Activated B cell treated with CpG ODN at 0.5 μM for 24 hours (primary cell): ENCODE measurements around the gene ZNF444. TPM values are rescaled to one million over a fixed set of nuclear protein-coding genes. Genes with fewer than 3 reads are reported as not detected.

ENCODE experiments used
- ATAC-seq: fragments of 200-7000 bp; cut with Tn5 transposase; one replicate; pipeline ENCODE4 v1.10.0; 2021; ENCODE audit warnings: low read depth, mild to moderate bottlenecking, moderate library complexity
- CTCF ChIA-PET: fragments of 350-600 bp; sonication (Branson Sonifier 250); formaldehyde crosslinking; loops from one replicate; lab custom pipeline; 2021; ENCODE audit warnings: antibody characterized with exemption; lab: Charles Lee
- POLR2A ChIA-PET: fragments of 350-600 bp; sonication (Branson Sonifier 250); formaldehyde crosslinking; loops from one replicate; lab custom pipeline; 2021; ENCODE audit warnings: antibody characterized with exemption; lab: Charles Lee
- DNase-seq: peaks from one replicate; pipeline ENCODE4 v3.0.0; 2022
- H3K27ac Mint-ChIP-seq: one replicate; pipeline ENCODE4 v1.8.0; 2020; ENCODE audit warnings: mixed read lengths
- H3K27me3 Mint-ChIP-seq: one replicate; pipeline ENCODE4 v1.8.0; 2021; ENCODE audit warnings: mixed read lengths
- H3K36me3 Mint-ChIP-seq: one replicate; pipeline ENCODE4 v1.8.0; 2021; ENCODE audit warnings: low read depth, mixed read lengths
- H3K4me1 Mint-ChIP-seq: one replicate; pipeline ENCODE4 v1.8.0; 2021; ENCODE audit warnings: mixed read lengths
- H3K4me3 Mint-ChIP-seq: one replicate; pipeline ENCODE4 v1.8.0; 2020; ENCODE audit warnings: mild to moderate bottlenecking, mixed read lengths
- H3K9me3 Mint-ChIP-seq: one replicate; pipeline ENCODE4 v1.8.0; 2020; ENCODE audit warnings: mixed read lengths
- intact Hi-C: fragments of 100-400 bp; cut with micrococcal nuclease; formaldehyde crosslinking; loops from one replicate; pipeline ENCODE4 v1.15.1; 2024
- total RNA-seq: library from RNA; stranded (reverse); gene quantifications from 2 replicates; pipeline ENCODE4 v1.2.3, GENCODE V29; 2022
- TF ChIP-seq, protein P1 (sequence below): fragments of 200-600 bp; IDR thresholded peaks from one replicate; pipeline ENCODE4 v1.8.0; 2022; ENCODE audit warnings: antibody characterized with exemption, mild to moderate bottlenecking

ZNF444 gene
- total RNA-seq, 1 donor from 2014 or later = 32.1 TPM

DNA sequence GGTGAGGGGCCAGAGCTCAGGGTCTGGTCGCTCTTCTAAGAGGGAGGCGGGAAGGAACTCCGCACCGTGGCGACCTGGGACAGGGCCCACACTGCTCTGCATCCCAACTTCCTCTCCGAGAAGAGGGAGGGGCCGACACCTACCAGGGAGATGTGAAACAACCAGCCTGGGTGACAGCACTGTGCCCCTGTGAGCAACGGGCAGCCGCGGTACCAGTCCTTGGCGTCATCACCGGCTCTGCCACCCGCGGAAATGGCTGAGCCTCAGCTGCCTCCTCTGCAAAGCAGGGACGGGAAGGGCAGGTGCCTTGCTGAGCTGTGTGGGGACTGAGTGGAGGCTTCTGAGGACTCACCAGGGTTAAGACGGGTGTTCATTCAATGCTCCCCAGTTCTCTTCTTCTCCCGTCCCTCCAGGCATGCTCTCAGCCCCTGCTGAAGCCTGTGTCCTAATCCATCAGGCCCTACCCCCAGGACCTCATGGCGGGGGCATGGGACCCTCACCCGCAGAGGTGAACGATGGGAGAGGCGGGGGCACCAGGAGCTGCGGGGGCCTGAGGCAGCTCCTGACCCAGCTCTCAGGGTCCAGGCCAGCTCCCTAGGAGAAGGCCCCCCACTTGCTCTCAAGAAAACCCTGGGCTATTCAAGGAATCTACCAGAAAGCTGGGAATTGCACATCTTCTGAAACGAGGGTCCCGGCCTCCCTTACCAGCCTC, 29.3 kb upstream of the ZNF444 start:
- TF ChIP-seq, protein P1, sequence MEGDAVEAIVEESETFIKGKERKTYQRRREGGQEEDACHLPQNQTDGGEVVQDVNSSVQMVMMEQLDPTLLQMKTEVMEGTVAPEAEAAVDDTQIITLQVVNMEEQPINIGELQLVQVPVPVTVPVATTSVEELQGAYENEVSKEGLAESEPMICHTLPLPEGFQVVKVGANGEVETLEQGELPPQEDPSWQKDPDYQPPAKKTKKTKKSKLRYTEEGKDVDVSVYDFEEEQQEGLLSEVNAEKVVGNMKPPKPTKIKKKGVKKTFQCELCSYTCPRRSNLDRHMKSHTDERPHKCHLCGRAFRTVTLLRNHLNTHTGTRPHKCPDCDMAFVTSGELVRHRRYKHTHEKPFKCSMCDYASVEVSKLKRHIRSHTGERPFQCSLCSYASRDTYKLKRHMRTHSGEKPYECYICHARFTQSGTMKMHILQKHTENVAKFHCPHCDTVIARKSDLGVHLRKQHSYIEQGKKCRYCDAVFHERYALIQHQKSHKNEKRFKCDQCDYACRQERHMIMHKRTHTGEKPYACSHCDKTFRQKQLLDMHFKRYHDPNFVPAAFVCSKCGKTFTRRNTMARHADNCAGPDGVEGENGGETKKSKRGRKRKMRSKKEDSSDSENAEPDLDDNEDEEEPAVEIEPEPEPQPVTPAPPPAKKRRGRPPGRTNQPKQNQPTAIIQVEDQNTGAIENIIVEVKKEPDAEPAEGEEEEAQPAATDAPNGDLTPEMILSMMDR = no peak
- ChIA-PET POLR2A (interaction anchor here (0.6 to 4.0 kb wide), 4 partner anchors 9 to 1884 kb away, joined by 3 to 51 read pairs (median 4); partner anchors contain the start of gene ZNF787), CTCF (interaction anchor here (1.0 kb wide), 1 partner anchor 141 kb away, joined by 3 read pairs; no protein-coding TSS in a partner anchor)
- ATAC-seq (peak; percentile 96), DNase-seq (peak; percentile 61)
- Mint-ChIP-seq H3K4me3 (peak overlapping the region; percentile 77), H3K27me3 (no peaks in the 10 kb centered on the region), H3K36me3 (peaks cover 12% of the 10 kb centered on the region), H3K27ac (peak overlapping the region; percentile 84), H3K4me1 (peaks cover 83% of the 10 kb centered on the region), H3K9me3 (no peaks in the 10 kb centered on the region)
- intact Hi-C loops = loop anchor here (1.0 to 2.0 kb wide), 4 partner anchors 10 to 204 kb away; partner anchors contain the start of genes ZNF444 and ZNF787

DNA sequence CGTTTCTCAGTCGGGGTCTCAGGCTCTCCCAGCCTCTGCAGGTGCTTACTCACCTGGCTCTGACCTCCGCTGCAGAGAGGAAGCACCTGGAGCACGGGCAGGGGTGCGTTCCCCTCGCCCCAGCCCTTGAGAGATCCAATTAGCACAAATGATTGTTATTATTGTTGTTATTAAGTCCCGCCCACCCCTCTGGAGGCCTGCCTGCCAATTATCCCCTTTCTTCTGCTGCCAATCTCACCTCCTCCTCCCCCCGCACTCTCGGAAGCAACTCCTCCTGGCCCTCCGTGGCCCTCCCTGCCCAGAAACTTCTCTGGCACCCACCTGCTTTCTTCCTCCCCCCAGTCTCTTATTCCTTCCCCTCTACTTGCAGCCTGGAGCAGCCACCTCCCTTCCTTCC, 28.8 kb upstream of the ZNF444 start:
- ATAC-seq (no peak), DNase-seq (no peak)
- TF ChIP-seq, protein P1 = no peak
- intact Hi-C loops = no loop called here
- peaks cover 80% of the 10 kb centered on the region for H3K4me1 Mint-ChIP-seq
- H3K27me3 Mint-ChIP-seq = no peaks in the 10 kb centered on the region
- POLR2A ChIA-PET = interaction anchor here (0.6 to 4.0 kb wide), 4 partner anchors 8 to 1885 kb away, joined by 3 to 51 read pairs (median 4); partner anchors contain the start of gene ZNF787
- H3K36me3 Mint-ChIP-seq = peaks cover 9% of the 10 kb centered on the region
- CTCF ChIA-PET = interaction anchor here (1.0 kb wide), 1 partner anchor 141 kb away, joined by 3 read pairs; no protein-coding TSS in a partner anchor
- H3K4me3 Mint-ChIP-seq = peak overlapping the region; percentile 58
- H3K9me3 Mint-ChIP-seq = no peaks in the 10 kb centered on the region
- H3K27ac Mint-ChIP-seq = peak overlapping the region; percentile 84

DNA sequence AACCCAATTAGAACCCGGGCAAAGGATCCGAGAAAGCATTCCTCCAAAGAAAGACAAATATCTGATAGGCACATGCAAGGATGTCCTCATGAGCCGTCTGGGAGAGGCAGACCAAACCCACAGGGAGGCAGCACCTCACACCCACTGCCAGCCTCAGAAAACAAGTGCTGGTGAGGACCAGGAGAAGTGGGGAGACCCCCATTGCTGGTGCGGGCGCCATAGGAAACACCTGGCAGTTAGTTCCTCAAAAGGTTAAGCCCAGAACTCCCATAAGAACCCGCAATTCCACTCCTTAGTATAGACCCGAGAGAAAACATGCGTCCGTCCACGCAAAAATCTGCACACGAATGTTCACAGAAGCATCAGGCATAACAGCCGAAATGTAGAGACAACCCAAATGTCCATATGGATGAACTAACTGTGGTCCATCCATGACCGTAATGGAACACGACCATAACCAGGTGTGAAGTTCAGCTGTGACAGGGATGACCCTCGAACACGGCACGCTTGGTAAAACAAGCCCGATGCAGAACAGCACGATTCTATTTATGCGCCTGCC, 27.9 kb upstream of the ZNF444 start:
- H3K4me1 Mint-ChIP-seq = peaks cover 82% of the 10 kb centered on the region
- DNase-seq = no peak

DNA sequence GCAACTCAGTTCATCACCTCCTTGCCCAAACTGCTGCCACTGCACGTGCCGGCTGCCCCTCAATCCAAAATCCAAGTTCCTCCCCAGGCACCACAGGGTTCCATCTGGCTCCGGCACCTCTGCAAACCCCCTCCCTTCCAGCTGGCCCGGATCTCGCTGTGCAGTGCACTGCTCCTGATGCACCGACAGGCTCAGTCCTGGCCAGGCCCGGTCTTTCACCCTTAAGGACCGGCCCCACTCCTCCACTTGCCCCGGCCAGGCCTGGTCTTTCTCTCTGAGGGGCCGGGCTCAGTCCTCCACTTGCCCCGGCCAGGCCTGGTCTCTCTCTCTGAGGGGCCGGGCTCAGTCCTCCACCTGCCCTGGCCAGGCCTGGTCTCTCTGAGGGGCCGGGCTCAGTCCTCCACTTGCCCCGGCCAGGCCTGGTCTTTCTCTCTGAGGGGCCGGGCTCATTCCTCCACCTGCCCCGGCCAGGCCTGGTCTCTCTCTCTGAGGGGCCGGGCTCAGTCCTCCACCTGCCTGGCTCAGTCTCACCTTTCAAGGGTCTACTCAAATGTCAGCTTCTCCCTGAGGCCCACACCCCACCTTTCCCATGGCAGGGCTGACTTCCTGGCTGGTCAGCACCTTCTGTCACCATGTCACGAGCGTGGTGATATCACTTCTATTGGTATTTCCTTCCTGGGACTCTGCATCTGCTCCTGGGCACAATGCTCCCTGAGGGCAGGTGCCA, 26.9 kb upstream of the ZNF444 start:
- Mint-ChIP-seq H3K9me3 (no peaks in the 10 kb centered on the region), H3K36me3 (peaks cover 12% of the 10 kb centered on the region), H3K27me3 (no peaks in the 10 kb centered on the region), H3K27ac (peak overlapping the region; percentile 78), H3K4me3 (peak overlapping the region; percentile 35), H3K4me1 (peaks cover 83% of the 10 kb centered on the region)
- DNase-seq = no peak
- intact Hi-C loops = no loop called here
- TF ChIP-seq, protein P1 = no peak
- ChIA-PET POLR2A (no interaction called here), CTCF (no interaction called here)
- no peak for ATAC-seq

More for the DNA sequence above, 27.9 kb upstream of the ZNF444 start:
- Mint-ChIP-seq H3K9me3 (no peaks in the 10 kb centered on the region), H3K36me3 (peaks cover 12% of the 10 kb centered on the region), H3K4me3 (peak overlapping the region; percentile 61), H3K27me3 (no peaks in the 10 kb centered on the region), H3K27ac (peak overlapping the region; percentile 78)
- peak; percentile 15 for ATAC-seq
- TF ChIP-seq, protein P1 = no peak
- ChIA-PET POLR2A (interaction anchor here (0.6 to 4.0 kb wide), 2 partner anchors 7 to 28 kb away, joined by 14 to 51 read pairs; partner anchors contain the start of genes ZNF444 and ZNF787), CTCF (no interaction called here)
- intact Hi-C loops = no loop called here
